BE2C (cell line): Measurements from ENCODE around the gene PSMA7.

ENCODE experiments used
- DNase-seq: peaks from one replicate; pipeline ENCODE4 v3.0.0-alpha.2; 2020
- H3K27me3 ChIP-seq: fragments of 250-450 bp; sonication (Bioruptor Pico); 2 replicates; pipeline ENCODE4 v1.5.1; 2020; ENCODE audit warnings: mild to moderate bottlenecking
- H3K36me3 ChIP-seq: fragments of 250-450 bp; sonication (Bioruptor Pico); 2 replicates; pipeline ENCODE4 v1.5.1; 2020; ENCODE audit warnings: mild to moderate bottlenecking
- H3K4me1 ChIP-seq: fragments of 250-450 bp; sonication (Bioruptor Pico); 2 replicates; pipeline ENCODE4 v1.5.1; 2020
- H3K4me3 ChIP-seq: 2 replicates; pipeline ENCODE4 v1.5.1; 2011; ENCODE audit warnings: low read depth, low read length
- H3K9me3 ChIP-seq: fragments of 250-450 bp; sonication (Bioruptor Pico); 2 replicates; pipeline ENCODE4 v1.5.1; 2020
- CTCF ChIP-seq: IDR thresholded peaks from 2 replicates; pipeline ENCODE4 v1.5.1; 2012; ENCODE audit warnings: mild to moderate bottlenecking, low read depth, low read length

The PSMA7 gene

GRCh38 chr20:62174021-62174804, 31.0 kb upstream of the PSMA7 start:
- Histone ChIP-seq H3K36me3 (peaks cover 21% of the 10 kb centered on the region), H3K9me3 (no peaks in the 10 kb centered on the region), H3K4me3 (no peak overlapping the region), H3K27me3 (no peaks in the 10 kb centered on the region), H3K4me1 (no peaks in the 10 kb centered on the region; the same call in 1 of the 2 replicates)
- no peak for TF ChIP-seq CTCF
- no peak for DNase-seq

GRCh38 chr20:62172666-62173065, 29.5 kb upstream of the PSMA7 start:
- H3K36me3 ChIP-seq = peaks cover 29% of the 10 kb centered on the region
- no peaks in the 10 kb centered on the region for H3K27me3 ChIP-seq
- H3K4me3 ChIP-seq = no peak overlapping the region
- no peak for TF ChIP-seq CTCF
- H3K4me1 ChIP-seq = no peaks in the 10 kb centered on the region; the same call in 1 of the 2 replicates
- no peak for DNase-seq
- no peaks in the 10 kb centered on the region for H3K9me3 ChIP-seq

GRCh38 chr20:62171245-62171644, 28.1 kb upstream of the PSMA7 start:
- H3K36me3 ChIP-seq = peaks cover 34% of the 10 kb centered on the region

GRCh38 chr20:62170536-62170935, 27.3 kb upstream of the PSMA7 start:
- peaks cover 37% of the 10 kb centered on the region for H3K36me3 ChIP-seq
- H3K4me3 ChIP-seq = no peak overlapping the region
- H3K9me3 ChIP-seq = no peaks in the 10 kb centered on the region
- H3K27me3 ChIP-seq = no peaks in the 10 kb centered on the region
- no peak for TF ChIP-seq CTCF
- H3K4me1 ChIP-seq = peaks cover 9% of the 10 kb centered on the region
- DNase-seq = no peak

More at GRCh38 chr20:62171245-62171644, 28.1 kb upstream of the PSMA7 start:
- DNase-seq = no peak
- Histone ChIP-seq H3K9me3 (no peaks in the 10 kb centered on the region), H3K4me1 (peaks cover 2% of the 10 kb centered on the region), H3K27me3 (no peaks in the 10 kb centered on the region), H3K4me3 (no peak overlapping the region)
- TF ChIP-seq CTCF = no peak

- Histone ChIP-seq H3K9me3 (no peaks in the 10 kb centered on the region), H3K36me3 (peaks cover 43% of the 10 kb centered on the region), H3K4me3 (no peak overlapping the region), H3K27me3 (no peaks in the 10 kb centered on the region), H3K4me1 (peaks cover 9% of the 10 kb centered on the region)
- no peak for DNase-seq
- no peak for TF ChIP-seq CTCF
Measured at GRCh38 chr20:62168890-62169435, 25.8 kb upstream of the PSMA7 start.

- H3K4me1 ChIP-seq = peaks cover 9% of the 10 kb centered on the region
- no peak overlapping the region for H3K4me3 ChIP-seq
- H3K9me3 ChIP-seq = no peaks in the 10 kb centered on the region
- no peak for DNase-seq
- no peak for TF ChIP-seq CTCF
- H3K36me3 ChIP-seq = peaks cover 50% of the 10 kb centered on the region
- no peaks in the 10 kb centered on the region for H3K27me3 ChIP-seq
Measured at GRCh38 chr20:62168061-62168460, 24.9 kb upstream of the PSMA7 start.
